Activated gamma-delta T cell treated with Interleukin-2 at 50 U/mL for 16 hours (primary cell): ENCODE results near the gene PITHD1.
A peak's percentile ranks its signal among the peaks of the same experiment; 100 is the strongest.
"Not testable (repeated sequence)": the region's sequence is repeated elsewhere in the genome, so short reads cannot be mapped to it uniquely, and the experiment has no call there.

Experiments used
- DNase-seq: peaks from one replicate; pipeline ENCODE4 v3.0.0-alpha.2; 2020

The PITHD1 gene

GRCh38 chr1:23799570-23800399 lies 21.6 kb downstream of the PITHD1 start:
- peak; percentile 30 for DNase-seq

GRCh38 chr1:23800400-23801337 lies 22.5 kb downstream of the PITHD1 start, which contains the start of gene GALE:
Gene GALE (minus strand): TSS chr1:23800754. CDS start chr1:23799007, 1,747 bp downstream.
- peak; percentile 98 for DNase-seq

- no peak for DNase-seq
Observed at GRCh38 chr1:23801338-23801748, 23.1 kb downstream of the PITHD1 start.

- DNase-seq: no peak
Observed at GRCh38 chr1:23801876-23802275, 23.7 kb downstream of the PITHD1 start.

- not testable (repeated sequence) for DNase-seq
Observed at GRCh38 chr1:23802809-23803342, 24.7 kb downstream of the PITHD1 start.

GRCh38 chr1:23803674-23804073 lies 25.5 kb downstream of the PITHD1 start:
- no peak for DNase-seq

GRCh38 chr1:23804183-23804835 lies 26.1 kb downstream of the PITHD1 start:
- no peak for DNase-seq

GRCh38 chr1:23805025-23805424 lies 26.8 kb downstream of the PITHD1 start:
- no peak for DNase-seq

- DNase-seq: no peak
Observed at GRCh38 chr1:23806280-23806679, 28.1 kb downstream of the PITHD1 start.

- no peak for DNase-seq
Observed at GRCh38 chr1:23807453-23807852, 29.2 kb downstream of the PITHD1 start.

GRCh38 chr1:23809751-23810171 lies 31.5 kb downstream of the PITHD1 start:
- peak; percentile 85 for DNase-seq

- peak; percentile 44 for DNase-seq
Observed at GRCh38 chr1:23810818-23811540, 32.8 kb downstream of the PITHD1 start.

GRCh38 chr1:23814016-23814415 lies 35.8 kb downstream of the PITHD1 start:
- no peak for DNase-seq

- no peak for DNase-seq
Observed at GRCh38 chr1:23816361-23816760, 38.1 kb downstream of the PITHD1 start.

GRCh38 chr1:23816906-23817305 lies 38.7 kb downstream of the PITHD1 start:
- DNase-seq: no peak

GRCh38 chr1:23817633-23818032 lies 39.4 kb downstream of the PITHD1 start:
- no peak for DNase-seq

GRCh38 chr1:23823767-23824166 lies 45.5 kb downstream of the PITHD1 start:
- DNase-seq: no peak

- no peak for DNase-seq
Observed at GRCh38 chr1:23824711-23825075, 46.5 kb downstream of the PITHD1 start.

GRCh38 chr1:23825076-23825761 lies 47.0 kb downstream of the PITHD1 start, which contains the start of gene HMGCL:
Gene HMGCL (minus strand): TSS chr1:23825429. CDS start chr1:23825415, 14 bp downstream.
- peak; percentile 87 for DNase-seq

- DNase-seq: no peak
Observed at GRCh38 chr1:23825762-23826522, 47.7 kb downstream of the PITHD1 start.

- DNase-seq: not testable (repeated sequence)
Observed at GRCh38 chr1:23826590-23826989, 48.4 kb downstream of the PITHD1 start.
